Erythroblast (primary cell): ENCODE measurements around the gene PCDHGA2.

Experiments
- GATA1 ChIP-seq: IDR thresholded peaks from 2 replicates; pipeline ENCODE4 v1.6.1; 2011; ENCODE audit warnings: low read depth, mild to moderate bottlenecking, control low read depth, low read length, moderate library complexity
- POLR2A ChIP-seq: IDR thresholded peaks from 2 replicates; pipeline ENCODE4 v1.6.1; 2011; ENCODE audit warnings: mild to moderate bottlenecking, low read length

GRCh38 chr5:141345327-141345726, 6.8 kb downstream of the PCDHGA2 start:
- no peak for TF ChIP-seq POLR2A
- no peak for TF ChIP-seq GATA1
